SK-N-SH (cell line): ENCODE data around the gene AFM. TPM values are rescaled to one million over a fixed set of nuclear protein-coding genes. Genes with fewer than 3 reads are reported as not detected.

ENCODE experiments used
- CTCF ChIA-PET: fragments of 300-600, 350-600 bp; formaldehyde crosslinking; extraction: SDS; loops from one replicate; lab custom pipeline; 2021; lab: Yijun Ruan, JAX
- POLR2A ChIA-PET: fragments of 350-600 bp; sonication (Branson Sonifier 250); formaldehyde crosslinking; extraction: SDS; loops from one replicate; lab custom pipeline; 2020; ENCODE audit warnings: antibody characterized with exemption, inconsistent platforms; lab: Yijun Ruan, JAX
- DNase-seq: peaks from one replicate; pipeline ENCODE4 v3.0.0; 2012
- H2AFZ ChIP-seq: fragments of 200-600 bp; sonication (generic); 2 replicates; pipeline ENCODE4 v1.8.1; 2016; ENCODE audit warnings: antibody characterized with exemption, mild to moderate bottlenecking, low read depth
- H3F3A ChIP-seq: fragments of 200-600 bp; sonication (generic); replicated peaks from 2 replicates; pipeline ENCODE3; 2016; ENCODE audit warnings: antibody characterized with exemption, mild to moderate bottlenecking; ENCODE audit not compliant: insufficient read depth
- H3K27ac ChIP-seq, 2 experiments: fragments of 200-500 bp in 1 of 2; fragments of 200-600 bp in 1 of 2; sonication (Bioruptor generic) in 1 of 2; sonication (generic), shearing (Covaris generic) in 1 of 2; 2 replicates each; pipeline versions ENCODE4 v1.5.1 to v1.6.1; 2014 to 2016; ENCODE audit warnings: low read depth in 2 of 2, inconsistent platforms in 1 of 2, low read length in 1 of 2, mild to moderate bottlenecking in 1 of 2, mixed read lengths in 1 of 2
- H3K27me3 ChIP-seq: fragments of 200-600 bp; sonication (generic), shearing (Covaris generic); 2 replicates; pipeline ENCODE4 v1.6.1; 2016; ENCODE audit warnings: mixed run types; ENCODE audit not compliant: insufficient read depth
- H3K36me3 ChIP-seq, 2 experiments: fragments of 200-500 bp in 1 of 2; fragments of 200-600 bp in 1 of 2; sonication (Bioruptor generic) in 1 of 2; sonication (generic) in 1 of 2; replicated peaks in 1 of 2; 2 replicates each; pipeline versions ENCODE3 to v1.5.1; 2014 to 2016; ENCODE audit warnings: low read length in 1 of 2, mild to moderate bottlenecking in 1 of 2; ENCODE audit not compliant: insufficient read depth in 2 of 2, control insufficient read depth in 1 of 2
- H3K4me1 ChIP-seq, 2 experiments: fragments of 200-500 bp in 1 of 2; fragments of 200-600 bp in 1 of 2; sonication (Bioruptor generic) in 1 of 2; sonication (generic), shearing (Covaris generic) in 1 of 2; 2 replicates each; pipeline versions ENCODE4 v1.5.1 to v1.6.1; 2014 to 2016; ENCODE audit warnings: low read depth in 1 of 2, low read length in 1 of 2, mixed run types in 1 of 2; ENCODE audit not compliant: insufficient read depth in 2 of 2, control insufficient read depth in 1 of 2
- H3K4me2 ChIP-seq: fragments of 200-600 bp; sonication (generic), shearing (Covaris generic); 2 replicates; pipeline ENCODE4 v1.6.1; 2017; ENCODE audit warnings: mixed run types
- H3K4me3 ChIP-seq, 2 experiments: fragments of 200-500 bp in 1 of 2; fragments of 200-600 bp in 1 of 2; sonication (Bioruptor generic) in 1 of 2; sonication (generic), shearing (Covaris generic) in 1 of 2; 2 replicates each; pipeline versions ENCODE4 v1.5.1 to v1.8.1; 2014 to 2016; ENCODE audit warnings: low read depth in 2 of 2, inconsistent platforms in 1 of 2, low read length in 1 of 2, mild to moderate bottlenecking in 1 of 2, mixed read lengths in 1 of 2, moderate library complexity in 1 of 2
- H3K79me2 ChIP-seq: fragments of 200-600 bp; sonication (generic); 2 replicates; pipeline ENCODE4 v1.8.1; 2017; ENCODE audit warnings: mild to moderate bottlenecking; ENCODE audit not compliant: insufficient read depth
- H3K9ac ChIP-seq: fragments of 200-600 bp; sonication (generic); 2 replicates; pipeline ENCODE4 v1.6.1; 2017; ENCODE audit warnings: mixed run types
- H3K9me2 ChIP-seq: fragments of 200-600 bp; sonication (generic); 2 replicates; pipeline ENCODE4 v1.6.1; 2017; ENCODE audit warnings: mixed run types
- H3K9me3 ChIP-seq: fragments of 200-600 bp; sonication (generic); 2 replicates; pipeline ENCODE4 v1.6.1; 2017; ENCODE audit warnings: mixed run types, mild to moderate bottlenecking, moderate library complexity
- H4K20me1 ChIP-seq: fragments of 200-600 bp; sonication (generic); 2 replicates; pipeline ENCODE4 v1.6.1; 2017; ENCODE audit warnings: mild to moderate bottlenecking, mixed run types; ENCODE audit not compliant: insufficient read depth
- CTCF ChIP-seq: fragments of 200-600 bp; sonication (generic); IDR thresholded peaks from 2 replicates; pipeline ENCODE4 v1.6.1; 2017; ENCODE audit warnings: antibody characterized with exemption, mild to moderate bottlenecking, moderate library complexity
- ELF1 ChIP-seq: IDR thresholded peaks from 2 replicates; pipeline ENCODE4 v1.4.0; 2012
- EP300 ChIP-seq, 2 experiments: IDR thresholded peaks; 2 replicates each; pipeline versions ENCODE4 v1.4.0 to v1.6.1; 2012; ENCODE audit warnings: borderline replicate concordance in 1 of 2, low read depth in 1 of 2, low read length in 1 of 2
- EZH2phosphoT487 ChIP-seq: fragments of 200-600 bp; sonication (generic); IDR thresholded peaks from 2 replicates; pipeline ENCODE4 v1.6.1; 2017; ENCODE audit warnings: low read depth, mixed run types, mild to moderate bottlenecking, antibody characterized with exemption, moderate library complexity, borderline replicate concordance
- FOSL2 ChIP-seq: IDR thresholded peaks from 2 replicates; pipeline ENCODE4 v1.4.0; 2012; ENCODE audit warnings: low read depth, mild to moderate bottlenecking, moderate library complexity, borderline replicate concordance
- GATA2 ChIP-seq: sonication (generic); formaldehyde crosslinking; IDR thresholded peaks from 2 replicates; pipeline ENCODE4 v1.5.0; 2020; ENCODE audit warnings: mild to moderate bottlenecking, missing genetic modification reagents
- IRF3 ChIP-seq: fragments of 150-350 bp; IDR thresholded peaks from 2 replicates; pipeline ENCODE4 v1.6.1; 2016; ENCODE audit warnings: mild to moderate bottlenecking, low read depth, low read length
- MEF2A ChIP-seq: IDR thresholded peaks from 2 replicates; pipeline ENCODE4 v1.4.0; 2012; ENCODE audit warnings: low read depth, borderline replicate concordance
- RFX5 ChIP-seq: IDR thresholded peaks from 2 replicates; pipeline ENCODE4 v1.6.1; 2012; ENCODE audit warnings: mild to moderate bottlenecking, improper control_type of control experiment, low read length
- RXRA ChIP-seq: IDR thresholded peaks from 2 replicates; pipeline ENCODE4 v1.4.0; 2012; ENCODE audit warnings: low read depth, mild to moderate bottlenecking, borderline replicate concordance
- TEAD4 ChIP-seq: IDR thresholded peaks from 2 replicates; pipeline ENCODE4 v1.4.0; 2012; ENCODE audit warnings: mild to moderate bottlenecking, borderline replicate concordance; ENCODE audit not compliant: insufficient read depth
- USF2 ChIP-seq: fragments of 150-350 bp; IDR thresholded peaks from 2 replicates; pipeline ENCODE4 v1.6.1; 2017; ENCODE audit warnings: antibody characterized with exemption, low read length, low read depth, borderline replicate concordance
- WGBS: methylation state at CpG from one replicate; pipeline ENCODE4 v1.1.6; 2017; ENCODE audit warnings: low lambda C conversion rate; 5-methylcytosine and 5-hydroxymethylcytosine counted together
- polyA plus RNA-seq, 3 experiments: library from polyadenylated mRNA; depleted of rRNA; stranded (reverse); fragments of >200 nt; gene quantifications; 2 replicates each; pipeline ENCODE4 v1.2.3, GENCODE V29; 2012

AFM gene
- polyA plus RNA-seq, 1 of the 3 experiments (the other 2 are of a cell fraction) = not detected

GRCh38 chr4:73450398-73451004 is 31.0 kb upstream of the AFM start:
- peak; percentile 4; the same call in 1 of the 2 replicates for TF ChIP-seq FOSL2
- no peak for TF ChIP-seq TEAD4
- Histone ChIP-seq H4K20me1 (no peaks in the 10 kb centered on the region), H3K27me3 (no peaks in the 10 kb centered on the region), H3K4me2 (peak overlapping the region; percentile 65), H3F3A (no peaks in the 10 kb centered on the region), H3K4me3 (peak overlapping the region in 1 of 2 experiments; percentile 2; a peak in 1 of 4 replicates), H3K9ac (peak overlapping the region; percentile 18; the same call in 1 of the 2 replicates), H3K79me2 (no peaks in the 10 kb centered on the region), H3K9me3 (no peaks in the 10 kb centered on the region), H3K9me2 (no peaks in the 10 kb centered on the region), H3K4me1 (no peaks in the 10 kb centered on the region; a peak in 1 of 4 replicates), H3K36me3 (no peaks in the 10 kb centered on the region), H2AFZ (0 out of 2 replicates have a peak overlapping the region, but pooled peaks have one; percentile 10), H3K27ac (peak overlapping the region in 1 of 2 experiments; percentile 66; a peak in 2 of 4 replicates)
- 3% methylated on average over 9 of the region's 9 CpGs for WGBS
- ChIA-PET POLR2A (no interaction called here), CTCF (no interaction called here)
- no peak for DNase-seq

GRCh38 chr4:73451404-73451803 is 30.1 kb upstream of the AFM start:
- Histone ChIP-seq H3K4me3 (no peak overlapping the region), H3K27ac (no peak overlapping the region), H3K27me3 (no peaks in the 10 kb centered on the region), H3K36me3 (no peaks in the 10 kb centered on the region), H2AFZ (no peak overlapping the region), H4K20me1 (no peaks in the 10 kb centered on the region), H3K4me2 (no peak overlapping the region), H3K9ac (no peak overlapping the region), H3K9me2 (no peaks in the 10 kb centered on the region), H3K9me3 (no peaks in the 10 kb centered on the region), H3K79me2 (no peaks in the 10 kb centered on the region), H3F3A (no peaks in the 10 kb centered on the region), H3K4me1 (no peaks in the 10 kb centered on the region; a peak in 1 of 4 replicates)
- TF ChIP-seq EZH2phosphoT487 (no peak), EP300 (IDR thresholded peaks at IDR 0.05; ENCODE audit: borderline replicate concordance in 1 of 2, low read depth in 1 of 2, low read length in 1 of 2) (no peak), RXRA (no peak), RFX5 (no peak), ELF1 (no peak), TEAD4 (no peak), CTCF (no peak), GATA2 (CRISPR knock-in tag) (no peak), MEF2A (no peak), USF2 (no peak), IRF3 (no peak)
- CTCF ChIA-PET = no interaction called here
- 4% methylated on average over 3 of the region's 3 CpGs for WGBS
- no peak for DNase-seq
- POLR2A ChIA-PET = no interaction called here
